IMR-90 (cell line): ENCODE results near the gene PPL. TPM values are rescaled to one million over a fixed set of nuclear protein-coding genes. Genes with fewer than 3 reads are reported as not detected.

Experiments used
- ATAC-seq: fragments of 200-7000 bp; cut with Tn5 transposase; 2 replicates; pipeline ENCODE4 v1.9.1; 2020; ENCODE audit warnings: low read depth, mild to moderate bottlenecking, moderate library complexity
- BruUV-seq: library from RNA; stranded (reverse); fragments of 400-500 nt; replicated peaks from 2 replicates; lab custom pipeline; 2021; lab: Mats Ljungman, UMichigan
- CTCF ChIA-PET: fragments of 300-600 bp; formaldehyde crosslinking; extraction: SDS; loops from one replicate; lab custom pipeline; 2021; ENCODE audit warnings: antibody characterized with exemption; lab: Yijun Ruan, JAX
- POLR2A ChIA-PET: fragments of 300-600 bp; sonication (Branson Sonifier 250); formaldehyde crosslinking; loops from one replicate; lab custom pipeline; 2022; ENCODE audit warnings: antibody characterized with exemption; ENCODE audit not compliant: unreplicated experiment; lab: Charles Lee
- DNase-seq: peaks from one replicate; pipeline ENCODE4 v3.0.0; 2013
- H2AFZ ChIP-seq: replicated peaks from 2 replicates; pipeline ENCODE3; 2013; ENCODE audit warnings: low read length, mild to moderate bottlenecking; ENCODE audit not compliant: poor library complexity
- H2AK5ac ChIP-seq: 2 replicates; pipeline ENCODE4 v1.6.1; 2013; ENCODE audit warnings: low read depth, low read length, inconsistent platforms
- H2AK9ac ChIP-seq: replicated peaks from 2 replicates; pipeline ENCODE3; 2013; ENCODE audit warnings: mild to moderate bottlenecking, low read depth, low read length, moderate library complexity; ENCODE audit not compliant: poor library complexity
- H2BK120ac ChIP-seq: 2 replicates; pipeline ENCODE4 v1.6.1; 2013; ENCODE audit warnings: low read depth, low read length, inconsistent platforms
- H2BK15ac ChIP-seq: 3 replicates; pipeline ENCODE4 v1.6.1; 2013; ENCODE audit warnings: low read depth, low read length, inconsistent platforms
- H2BK20ac ChIP-seq: 2 replicates; pipeline ENCODE4 v1.6.1; 2013; ENCODE audit warnings: low read depth, mild to moderate bottlenecking, inconsistent platforms, low read length, moderate library complexity
- H2BK5ac ChIP-seq: 2 replicates; pipeline ENCODE4 v1.6.1; 2013; ENCODE audit warnings: mild to moderate bottlenecking, low read depth, low read length, inconsistent platforms; ENCODE audit not compliant: poor library complexity, severe bottlenecking
- H3K14ac ChIP-seq: replicated peaks from 2 replicates; pipeline ENCODE4 v1.6.1; 2013; ENCODE audit warnings: low read depth, low read length, inconsistent platforms
- H3K18ac ChIP-seq: 2 replicates; pipeline ENCODE4 v1.6.1; 2013; ENCODE audit warnings: low read depth, low read length, control low read depth
- H3K23ac ChIP-seq: 2 replicates; pipeline ENCODE4 v1.6.1; 2013; ENCODE audit warnings: low read depth, low read length, inconsistent platforms
- H3K27ac ChIP-seq: 2 replicates; pipeline ENCODE4 v1.5.1; 2013; ENCODE audit warnings: mild to moderate bottlenecking, control low read depth, low read length; ENCODE audit not compliant: insufficient read depth
- H3K27me3 ChIP-seq: 2 replicates; pipeline ENCODE4 v1.6.1; 2013; ENCODE audit warnings: low read length; ENCODE audit not compliant: control insufficient read depth, insufficient read depth
- H3K36me3 ChIP-seq: 2 replicates; pipeline ENCODE4 v1.6.1; 2013; ENCODE audit warnings: low read length, mixed read lengths; ENCODE audit not compliant: control insufficient read depth, insufficient read depth
- H3K4ac ChIP-seq: 2 replicates; pipeline ENCODE4 v1.6.1; 2013; ENCODE audit warnings: low read depth, low read length, inconsistent platforms
- H3K4me1 ChIP-seq: 2 replicates; pipeline ENCODE4 v1.6.1; 2013; ENCODE audit warnings: low read length, mixed read lengths; ENCODE audit not compliant: control insufficient read depth, insufficient read depth
- H3K4me2 ChIP-seq: 2 replicates; pipeline ENCODE4 v1.6.1; 2013; ENCODE audit warnings: low read depth, mild to moderate bottlenecking, control low read depth, low read length, moderate library complexity
- H3K4me3 ChIP-seq: 2 replicates; pipeline ENCODE4 v1.5.1; 2013; ENCODE audit warnings: low read depth, mild to moderate bottlenecking, control low read depth, low read length, moderate library complexity; ENCODE audit not compliant: insufficient read depth
- H3K56ac ChIP-seq: 2 replicates; pipeline ENCODE4 v1.6.1; 2013; ENCODE audit warnings: low read length, inconsistent platforms; ENCODE audit not compliant: insufficient read depth; ENCODE audit errors: extremely low read depth
- H3K79me1 ChIP-seq, 2 experiments: 2 replicates each; pipeline ENCODE4 v1.6.1; 2013; ENCODE audit warnings: low read length in 2 of 2, inconsistent platforms in 1 of 2, low read depth in 1 of 2
- H3K9ac ChIP-seq: 2 replicates; pipeline ENCODE4 v1.6.1; 2013; ENCODE audit warnings: low read depth, low read length, control low read depth
- H3K9me1 ChIP-seq: 2 replicates; pipeline ENCODE4 v1.6.1; 2013; ENCODE audit warnings: low read length, inconsistent platforms; ENCODE audit not compliant: insufficient read depth
- H3K9me3 ChIP-seq: 2 replicates; pipeline ENCODE4 v1.6.1; 2013; ENCODE audit warnings: low read length; ENCODE audit not compliant: control insufficient read depth, insufficient read depth
- H4K20me1 ChIP-seq: 2 replicates; pipeline ENCODE4 v1.6.1; 2013; ENCODE audit warnings: low read length, inconsistent platforms; ENCODE audit not compliant: insufficient read depth
- H4K5ac ChIP-seq: 2 replicates; pipeline ENCODE4 v1.6.1; 2013; ENCODE audit warnings: mild to moderate bottlenecking, low read depth, low read length, control low read depth
- H4K8ac ChIP-seq, 2 experiments: 2 replicates each; pipeline ENCODE4 v1.6.1; 2013; ENCODE audit warnings: low read depth in 2 of 2, low read length in 2 of 2, control low read depth in 1 of 2, inconsistent platforms in 1 of 2
- H4K91ac ChIP-seq: 2 replicates; pipeline ENCODE4 v1.6.1; 2013; ENCODE audit warnings: low read depth, low read length, inconsistent platforms; ENCODE audit not compliant: insufficient read depth
- ELK1 ChIP-seq: fragments of 150-350 bp; IDR thresholded peaks from 2 replicates; pipeline ENCODE4 v1.6.1; 2016; ENCODE audit warnings: low read depth, mild to moderate bottlenecking, low read length, moderate library complexity, borderline replicate concordance
- POLR2A ChIP-seq: IDR thresholded peaks from 2 replicates; pipeline ENCODE4 v1.6.1; 2012; ENCODE audit warnings: mild to moderate bottlenecking, low read depth, low read length
- SMC3 ChIP-seq: fragments of 150-350 bp; IDR thresholded peaks from 2 replicates; pipeline ENCODE4 v1.6.1; 2016; ENCODE audit warnings: low read depth, mild to moderate bottlenecking, antibody characterized with exemption, low read length, moderate library complexity
- WGBS, 2 experiments: methylation state at CpG; one replicate each; pipeline versions ENCODE4 v1.1.5 to v1.1.7; 2013; ENCODE audit warnings: missing lambda C conversion rate in 2 of 2; ENCODE audit not compliant: insufficient read length in 1 of 2; ENCODE audit errors: extremely low coverage in 2 of 2; 5-methylcytosine and 5-hydroxymethylcytosine counted together
- dilution Hi-C: fragments of 300-500 bp; cut with HindIII; formaldehyde crosslinking; loops from one replicate; pipeline ENCODE4 v1.14.3; 2018; ENCODE audit warnings: low sequenced_read_pairs; ENCODE audit not compliant: unreplicated experiment
- in situ Hi-C: fragments of 300-500 bp; cut with MboI; formaldehyde crosslinking; loops from 3 replicates; pipeline ENCODE4 v1.14.3; 2019; ENCODE audit warnings: low sequenced_read_pairs, inconsistent platforms, mixed read lengths
- intact Hi-C: fragments of 100-400 bp; cut with micrococcal nuclease; formaldehyde crosslinking; loops from 2 replicates; pipeline ENCODE4 v1.10.0; 2022
- polyA plus RNA-seq, 3 experiments: library from polyadenylated mRNA; depleted of rRNA; stranded (reverse); fragments of >200 nt; gene quantifications; 2 replicates each; pipeline ENCODE4 v1.2.3, GENCODE V29; 2012; ENCODE audit warnings: low replicate concordance in 1 of 3
- total RNA-seq: library from RNA; depleted of rRNA; stranded (reverse); fragments of >200 nt; gene quantifications from 2 replicates; pipeline ENCODE4 v1.2.3, GENCODE V29; 2012

The PPL gene
- total and polyA plus RNA-seq, 2 of the 4 experiments (the other 2 are of a cell fraction) = 0.34 to 0.36 TPM

GRCh38 chr16:4839942-4840341 is 97.0 kb downstream of the PPL start:
- CTCF ChIA-PET = no interaction called here
- DNase-seq (no peak), ATAC-seq (no peak)
- TF ChIP-seq POLR2A (no peak), ELK1 (no peak), SMC3 (no peak)
- H3K18ac ChIP-seq = no peak overlapping the region
- peaks cover 56% of the 10 kb centered on the region for H3K36me3 ChIP-seq
- H2BK20ac ChIP-seq = no peak overlapping the region
- no peak overlapping the region for H4K91ac ChIP-seq
- intact Hi-C loops (no loop called here), dilution Hi-C loops (no loop called here), in situ Hi-C loops (no loop called here)
- no peak overlapping the region for H3K27ac ChIP-seq
- no peak overlapping the region for H2AFZ ChIP-seq
- peaks cover 30 to 43% of the 10 kb centered on the region in 2 experiments for H3K79me1 ChIP-seq
- H3K23ac ChIP-seq = no peak overlapping the region
- H3K56ac ChIP-seq = no peak overlapping the region
- H2BK120ac ChIP-seq = no peak overlapping the region
- H2BK15ac ChIP-seq = no peak overlapping the region
- H3K4ac ChIP-seq = no peak overlapping the region
- H3K27me3 ChIP-seq = no peaks in the 10 kb centered on the region
- no peak overlapping the region for H3K4me3 ChIP-seq
- no peak overlapping the region for H4K8ac ChIP-seq
- no peaks in the 10 kb centered on the region for H3K9me3 ChIP-seq
- no peaks in the 10 kb centered on the region for H3K4me1 ChIP-seq
- H3K9me1 ChIP-seq = no peaks in the 10 kb centered on the region
- no peak overlapping the region for H2BK5ac ChIP-seq
- no TSS peak for BruUV-seq
- POLR2A ChIA-PET = no interaction called here
- H4K20me1 ChIP-seq = peaks cover 10% of the 10 kb centered on the region
- H3K9ac ChIP-seq = no peak overlapping the region
- H2AK5ac ChIP-seq = no peak overlapping the region
- 84% methylated on average over 4 of the region's 5 CpGs; no CpG with 5 or more reads in 1 of the 2 experiments for WGBS, 2 experiments
- no peak overlapping the region for H2AK9ac ChIP-seq
- H3K14ac ChIP-seq = no peak overlapping the region
- no peak overlapping the region for H4K5ac ChIP-seq
- H3K4me2 ChIP-seq = no peak overlapping the region
